HT1080 (cell line): ENCODE data around the gene ICAM4. TPM values are rescaled to one million over a fixed set of nuclear protein-coding genes. Genes with fewer than 3 reads are reported as not detected.

Experiments used
- small RNA-seq: library from RNA; depleted of rRNA; stranded (forward); fragments of <200 nt; gene quantifications from one replicate; pipeline ENCODE3, GENCODE V24; 2014
- total RNA-seq: library from RNA; depleted of rRNA; stranded (reverse); fragments of >200 nt; shearing (Covaris generic); gene quantifications from 2 replicates; pipeline ENCODE4 v1.2.3, GENCODE V29; 2014; rRNA removed

Gene ICAM4
- total RNA-seq, 1 experiment from 2014 or later = not detected

Small RNA genes within 50 kb of the gene (small RNA-seq; reads per million reads assigned to genes)
- gene AC011511.1 (not detected), gene AC011511.4 (not detected)

Other genes starting within 250 kb of the ICAM4 start
- 6.9 and 9.5 TPM in 2 replicates for gene SHFL, start 200.6 kb upstream of the ICAM4 start, total RNA-seq
- gene ANGPTL6, start 184.3 kb upstream of the ICAM4 start, total RNA-seq = 0.35 and 0.53 TPM in 2 replicates
- 66.1 and 79.6 TPM in 2 replicates for gene PPAN, start 180.6 kb upstream of the ICAM4 start, total RNA-seq
- gene P2RY11, start 175.3 kb upstream of the ICAM4 start, total RNA-seq = 6.6 and 11.0 TPM in 2 replicates
- 519 and 525 TPM in 2 replicates for gene EIF3G, start 167.1 kb upstream of the ICAM4 start, total RNA-seq
- 136 and 139 TPM in 2 replicates for gene DNMT1, start 92.0 kb upstream of the ICAM4 start, total RNA-seq
- gene S1PR2, start 55.6 kb upstream of the ICAM4 start, total RNA-seq = 1.1 and 1.9 TPM in 2 replicates
- 154 and 174 TPM in 2 replicates for gene MRPL4, start 34.7 kb upstream of the ICAM4 start, total RNA-seq
- 0.27 and 0.30 TPM in 2 replicates for gene ICAM1, start 15.8 kb upstream of the ICAM4 start, total RNA-seq
- gene ICAM5, start 3.0 kb downstream of the ICAM4 start, total RNA-seq = 0.17 and 0.31 TPM in 2 replicates
- 0.43 and 1.7 TPM in 2 replicates for gene ZGLP1, start 22.9 kb downstream of the ICAM4 start, total RNA-seq
- 31.5 and 42.4 TPM in 2 replicates for gene FDX2, start 29.1 kb downstream of the ICAM4 start, total RNA-seq
- 28.3 and 48.3 TPM in 2 replicates for gene RAVER1, start 46.6 kb downstream of the ICAM4 start, total RNA-seq
- gene ICAM3, start 52.7 kb downstream of the ICAM4 start, total RNA-seq = 8.3 and 8.8 TPM in 2 replicates
- gene TYK2, start 93.6 kb downstream of the ICAM4 start, total RNA-seq = 64.3 and 80.5 TPM in 2 replicates
- gene CDC37, start 116.6 kb downstream of the ICAM4 start, total RNA-seq = 526 and 530 TPM in 2 replicates
- 3.9 and 9.2 TPM in 2 replicates for gene PDE4A, start 133.6 kb downstream of the ICAM4 start, total RNA-seq
- gene KEAP1, start 216.4 kb downstream of the ICAM4 start, total RNA-seq = 72.1 and 76.0 TPM in 2 replicates
- gene S1PR5, start 230.5 kb downstream of the ICAM4 start, total RNA-seq = 1.2 and 1.8 TPM in 2 replicates